IMR-90 (cell line): Measurements from ENCODE around the gene RNU5D-1. TPM values are rescaled to one million over a fixed set of nuclear protein-coding genes. Genes with fewer than 3 reads are reported as not detected.

Experiments
- ATAC-seq: fragments of 200-7000 bp; cut with Tn5 transposase; 2 replicates; pipeline ENCODE4 v1.9.1; 2020; ENCODE audit warnings: low read depth, mild to moderate bottlenecking, moderate library complexity
- BruUV-seq: library from RNA; stranded (reverse); fragments of 400-500 nt; replicated peaks from 2 replicates; lab custom pipeline; 2021; lab: Mats Ljungman, UMichigan
- CTCF ChIA-PET: fragments of 300-600 bp; formaldehyde crosslinking; extraction: SDS; loops from one replicate; lab custom pipeline; 2021; ENCODE audit warnings: antibody characterized with exemption; lab: Yijun Ruan, JAX
- POLR2A ChIA-PET: fragments of 300-600 bp; sonication (Branson Sonifier 250); formaldehyde crosslinking; loops from one replicate; lab custom pipeline; 2022; ENCODE audit warnings: antibody characterized with exemption; ENCODE audit not compliant: unreplicated experiment; lab: Charles Lee
- DNase-seq: peaks from one replicate; pipeline ENCODE4 v3.0.0; 2013
- H2AFZ ChIP-seq: replicated peaks from 2 replicates; pipeline ENCODE3; 2013; ENCODE audit warnings: low read length, mild to moderate bottlenecking; ENCODE audit not compliant: poor library complexity
- H2AK5ac ChIP-seq: 2 replicates; pipeline ENCODE4 v1.6.1; 2013; ENCODE audit warnings: low read depth, low read length, inconsistent platforms
- H2AK9ac ChIP-seq: replicated peaks from 2 replicates; pipeline ENCODE3; 2013; ENCODE audit warnings: mild to moderate bottlenecking, low read depth, low read length, moderate library complexity; ENCODE audit not compliant: poor library complexity
- H2BK120ac ChIP-seq: 2 replicates; pipeline ENCODE4 v1.6.1; 2013; ENCODE audit warnings: low read depth, low read length, inconsistent platforms
- H2BK15ac ChIP-seq: 3 replicates; pipeline ENCODE4 v1.6.1; 2013; ENCODE audit warnings: low read depth, low read length, inconsistent platforms
- H2BK20ac ChIP-seq: 2 replicates; pipeline ENCODE4 v1.6.1; 2013; ENCODE audit warnings: low read depth, mild to moderate bottlenecking, inconsistent platforms, low read length, moderate library complexity
- H2BK5ac ChIP-seq: 2 replicates; pipeline ENCODE4 v1.6.1; 2013; ENCODE audit warnings: mild to moderate bottlenecking, low read depth, low read length, inconsistent platforms; ENCODE audit not compliant: poor library complexity, severe bottlenecking
- H3K14ac ChIP-seq: replicated peaks from 2 replicates; pipeline ENCODE4 v1.6.1; 2013; ENCODE audit warnings: low read depth, low read length, inconsistent platforms
- H3K18ac ChIP-seq: 2 replicates; pipeline ENCODE4 v1.6.1; 2013; ENCODE audit warnings: low read depth, low read length, control low read depth
- H3K23ac ChIP-seq: 2 replicates; pipeline ENCODE4 v1.6.1; 2013; ENCODE audit warnings: low read depth, low read length, inconsistent platforms
- H3K27ac ChIP-seq: 2 replicates; pipeline ENCODE4 v1.5.1; 2013; ENCODE audit warnings: mild to moderate bottlenecking, control low read depth, low read length; ENCODE audit not compliant: insufficient read depth
- H3K27me3 ChIP-seq: 2 replicates; pipeline ENCODE4 v1.6.1; 2013; ENCODE audit warnings: low read length; ENCODE audit not compliant: control insufficient read depth, insufficient read depth
- H3K36me3 ChIP-seq: 2 replicates; pipeline ENCODE4 v1.6.1; 2013; ENCODE audit warnings: low read length, mixed read lengths; ENCODE audit not compliant: control insufficient read depth, insufficient read depth
- H3K4ac ChIP-seq: 2 replicates; pipeline ENCODE4 v1.6.1; 2013; ENCODE audit warnings: low read depth, low read length, inconsistent platforms
- H3K4me1 ChIP-seq: 2 replicates; pipeline ENCODE4 v1.6.1; 2013; ENCODE audit warnings: low read length, mixed read lengths; ENCODE audit not compliant: control insufficient read depth, insufficient read depth
- H3K4me2 ChIP-seq: 2 replicates; pipeline ENCODE4 v1.6.1; 2013; ENCODE audit warnings: low read depth, mild to moderate bottlenecking, control low read depth, low read length, moderate library complexity
- H3K4me3 ChIP-seq: 2 replicates; pipeline ENCODE4 v1.5.1; 2013; ENCODE audit warnings: low read depth, mild to moderate bottlenecking, control low read depth, low read length, moderate library complexity; ENCODE audit not compliant: insufficient read depth
- H3K56ac ChIP-seq: 2 replicates; pipeline ENCODE4 v1.6.1; 2013; ENCODE audit warnings: low read length, inconsistent platforms; ENCODE audit not compliant: insufficient read depth; ENCODE audit errors: extremely low read depth
- H3K79me1 ChIP-seq, 2 experiments: 2 replicates each; pipeline ENCODE4 v1.6.1; 2013; ENCODE audit warnings: low read length in 2 of 2, inconsistent platforms in 1 of 2, low read depth in 1 of 2
- H3K9ac ChIP-seq: 2 replicates; pipeline ENCODE4 v1.6.1; 2013; ENCODE audit warnings: low read depth, low read length, control low read depth
- H3K9me1 ChIP-seq: 2 replicates; pipeline ENCODE4 v1.6.1; 2013; ENCODE audit warnings: low read length, inconsistent platforms; ENCODE audit not compliant: insufficient read depth
- H3K9me3 ChIP-seq: 2 replicates; pipeline ENCODE4 v1.6.1; 2013; ENCODE audit warnings: low read length; ENCODE audit not compliant: control insufficient read depth, insufficient read depth
- H4K20me1 ChIP-seq: 2 replicates; pipeline ENCODE4 v1.6.1; 2013; ENCODE audit warnings: low read length, inconsistent platforms; ENCODE audit not compliant: insufficient read depth
- H4K5ac ChIP-seq: 2 replicates; pipeline ENCODE4 v1.6.1; 2013; ENCODE audit warnings: mild to moderate bottlenecking, low read depth, low read length, control low read depth
- H4K8ac ChIP-seq, 2 experiments: 2 replicates each; pipeline ENCODE4 v1.6.1; 2013; ENCODE audit warnings: low read depth in 2 of 2, low read length in 2 of 2, control low read depth in 1 of 2, inconsistent platforms in 1 of 2
- H4K91ac ChIP-seq: 2 replicates; pipeline ENCODE4 v1.6.1; 2013; ENCODE audit warnings: low read depth, low read length, inconsistent platforms; ENCODE audit not compliant: insufficient read depth
- BHLHE40 ChIP-seq: fragments of 150-350 bp; IDR thresholded peaks from 2 replicates; pipeline ENCODE4 v1.6.1; 2016; ENCODE audit warnings: mild to moderate bottlenecking, low read depth, low read length
- CEBPB ChIP-seq: IDR thresholded peaks from 2 replicates; pipeline ENCODE4 v1.6.1; 2012; ENCODE audit warnings: low read depth, low read length, improper control_type of control experiment
- CHD1 ChIP-seq: IDR thresholded peaks from 2 replicates; pipeline ENCODE4 v1.6.1; 2012; ENCODE audit warnings: low read depth, low read length, improper control_type of control experiment
- CTCF ChIP-seq: conservative IDR thresholded peaks from 2 replicates; pipeline ENCODE4 v1.5.1; 2012; ENCODE audit warnings: mild to moderate bottlenecking, low read depth, low read length, improper control_type of control experiment
- ELK1 ChIP-seq: fragments of 150-350 bp; IDR thresholded peaks from 2 replicates; pipeline ENCODE4 v1.6.1; 2016; ENCODE audit warnings: low read depth, mild to moderate bottlenecking, low read length, moderate library complexity, borderline replicate concordance
- FOS ChIP-seq: fragments of 150-350 bp; IDR thresholded peaks from 2 replicates; pipeline ENCODE4 v1.6.1; 2016; ENCODE audit warnings: low read depth, low read length
- MAFK ChIP-seq: IDR thresholded peaks from 2 replicates; pipeline ENCODE4 v1.6.1; 2012; ENCODE audit warnings: low read depth, low read length, improper control_type of control experiment
- MAZ ChIP-seq: IDR thresholded peaks from 2 replicates; pipeline ENCODE4 v1.6.1; 2012; ENCODE audit warnings: low read depth, mild to moderate bottlenecking, low read length, improper control_type of control experiment, moderate library complexity, borderline replicate concordance
- MXI1 ChIP-seq: IDR thresholded peaks from 2 replicates; pipeline ENCODE4 v1.6.1; 2012; ENCODE audit warnings: low read depth, mild to moderate bottlenecking, low read length, moderate library complexity, borderline replicate concordance
- NFE2L2 ChIP-seq: fragments of 150-350 bp; IDR thresholded peaks from 2 replicates; pipeline ENCODE4 v1.6.1; 2016; ENCODE audit warnings: low read depth, mild to moderate bottlenecking, low read length
- POLR2A ChIP-seq: IDR thresholded peaks from 2 replicates; pipeline ENCODE4 v1.6.1; 2012; ENCODE audit warnings: mild to moderate bottlenecking, low read depth, low read length
- RAD21 ChIP-seq: IDR thresholded peaks from 2 replicates; pipeline ENCODE4 v1.6.1; 2012; ENCODE audit warnings: low read length, improper control_type of control experiment
- RCOR1 ChIP-seq: IDR thresholded peaks from 2 replicates; pipeline ENCODE4 v1.6.1; 2012; ENCODE audit warnings: mild to moderate bottlenecking, low read length, improper control_type of control experiment; ENCODE audit not compliant: insufficient replicate concordance
- RFX5 ChIP-seq: IDR thresholded peaks from 2 replicates; pipeline ENCODE4 v1.8.0; 2012; ENCODE audit warnings: low read depth, mild to moderate bottlenecking, low read length, moderate library complexity
- SMC3 ChIP-seq: fragments of 150-350 bp; IDR thresholded peaks from 2 replicates; pipeline ENCODE4 v1.6.1; 2016; ENCODE audit warnings: low read depth, mild to moderate bottlenecking, antibody characterized with exemption, low read length, moderate library complexity
- USF2 ChIP-seq: fragments of 150-350 bp; IDR thresholded peaks from 2 replicates; pipeline ENCODE4 v1.6.1; 2017; ENCODE audit warnings: mild to moderate bottlenecking, antibody characterized with exemption, low read length, low read depth
- WGBS, 2 experiments: methylation state at CpG; one replicate each; pipeline versions ENCODE4 v1.1.5 to v1.1.7; 2013; ENCODE audit warnings: missing lambda C conversion rate in 2 of 2; ENCODE audit not compliant: insufficient read length in 1 of 2; ENCODE audit errors: extremely low coverage in 2 of 2; 5-methylcytosine and 5-hydroxymethylcytosine counted together
- dilution Hi-C: fragments of 300-500 bp; cut with HindIII; formaldehyde crosslinking; loops from one replicate; pipeline ENCODE4 v1.14.3; 2018; ENCODE audit warnings: low sequenced_read_pairs; ENCODE audit not compliant: unreplicated experiment
- in situ Hi-C: fragments of 300-500 bp; cut with MboI; formaldehyde crosslinking; loops from 3 replicates; pipeline ENCODE4 v1.14.3; 2019; ENCODE audit warnings: low sequenced_read_pairs, inconsistent platforms, mixed read lengths
- intact Hi-C: fragments of 100-400 bp; cut with micrococcal nuclease; formaldehyde crosslinking; loops from 2 replicates; pipeline ENCODE4 v1.10.0; 2022
- polyA plus RNA-seq, 3 experiments: library from polyadenylated mRNA; depleted of rRNA; stranded (reverse); fragments of >200 nt; gene quantifications; 2 replicates each; pipeline ENCODE4 v1.2.3, GENCODE V29; 2012; ENCODE audit warnings: low replicate concordance in 1 of 3
- total RNA-seq: library from RNA; depleted of rRNA; stranded (reverse); fragments of >200 nt; gene quantifications from 2 replicates; pipeline ENCODE4 v1.2.3, GENCODE V29; 2012

RNU5D-1 gene
- total and polyA plus RNA-seq, 2 of the 4 experiments (the other 2 are of a cell fraction): not detected

GRCh38 chr1:44724296-44724954 is 6.5 kb downstream of the RNU5D-1 start:
- intact Hi-C loops (no loop called here), dilution Hi-C loops (no loop called here), in situ Hi-C loops (no loop called here)
- Histone ChIP-seq H3K79me1 (no peaks in the 10 kb centered on the region), H3K9me3 (no peaks in the 10 kb centered on the region), H3K23ac (no peak overlapping the region), H2AK9ac (no peak overlapping the region), H3K4me3 (no peak overlapping the region), H3K9ac (no peak overlapping the region), H3K4me1 (peaks cover 2% of the 10 kb centered on the region; the same call in 1 of the 2 replicates), H3K9me1 (peaks cover 6% of the 10 kb centered on the region; the same call in 1 of the 2 replicates), H2BK120ac (no peak overlapping the region), H3K56ac (no peak overlapping the region), H4K91ac (no peak overlapping the region), H4K5ac (no peak overlapping the region), H2AK5ac (no peak overlapping the region), H2BK5ac (no peak overlapping the region), H3K18ac (no peak overlapping the region), H3K36me3 (no peaks in the 10 kb centered on the region), H2BK15ac (no peak overlapping the region), H3K4ac (no peak overlapping the region), H4K8ac (no peak overlapping the region), H2AFZ (no peak overlapping the region), H3K27me3 (no peaks in the 10 kb centered on the region), H3K14ac (no peak overlapping the region), H3K27ac (no peak overlapping the region), H3K4me2 (no peak overlapping the region), H2BK20ac (no peak overlapping the region), H4K20me1 (no peaks in the 10 kb centered on the region)
- ATAC-seq (no peak), DNase-seq (no peak)
- ChIA-PET CTCF (no interaction called here), POLR2A (no interaction called here)
- TF ChIP-seq RCOR1 (no peak), ELK1 (no peak), CEBPB (no peak), CHD1 (no peak), FOS (no peak), RFX5 (no peak), BHLHE40 (no peak), USF2 (no peak), POLR2A (no peak), SMC3 (no peak), RAD21 (no peak), MXI1 (no peak), MAZ (no peak), NFE2L2 (no peak), CTCF (no peak), MAFK (no peak)
- 79% methylated on average over 49 of the region's 64 CpGs; no CpG with 5 or more reads in 1 of the 2 experiments for WGBS, 2 experiments
- BruUV-seq: no TSS peak
